ENCODE data around the gene WDR88. TPM values are rescaled to one million over a fixed set of nuclear protein-coding genes. Genes with fewer than 3 reads are reported as not detected.

The WDR88 gene
- total and polyA plus RNA-seq, 10 of the 15 experiments (the other 5 are each of a cell fraction or from before 2014, with no cell fraction given), result 0.19 to 0.34 TPM; not detected in 8

DNA sequence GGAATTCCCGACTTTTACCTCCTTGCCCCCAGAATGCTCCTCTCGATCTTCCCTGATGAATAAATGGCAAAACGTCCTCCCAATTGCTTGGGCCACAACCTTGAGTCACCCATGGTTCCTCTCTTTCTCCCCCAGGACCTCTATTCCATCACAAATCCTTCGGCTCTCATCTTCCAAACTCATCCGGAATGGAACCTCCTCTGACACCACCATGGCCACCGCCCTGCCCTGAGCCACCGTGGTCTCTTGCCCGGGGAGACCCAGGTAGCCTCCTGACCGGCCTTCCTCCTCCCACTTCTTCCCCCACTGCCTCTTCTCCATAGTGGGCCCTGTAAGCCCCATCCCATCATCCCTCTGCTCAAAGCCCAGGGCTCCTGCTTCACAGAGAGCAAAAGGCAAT lies 88.8 kb downstream of the WDR88 start:
- TF ChIP-seq ZNF274 (IDR thresholded peaks at IDR 0.05; ENCODE audit: insufficient read depth, insufficient read length), result no peak
- TF ChIP-seq MYB (IDR thresholded peaks at IDR 0.05; ENCODE audit: borderline replicate concordance, low read depth, low read length), result no peak
- TF ChIP-seq, protein P1, sequence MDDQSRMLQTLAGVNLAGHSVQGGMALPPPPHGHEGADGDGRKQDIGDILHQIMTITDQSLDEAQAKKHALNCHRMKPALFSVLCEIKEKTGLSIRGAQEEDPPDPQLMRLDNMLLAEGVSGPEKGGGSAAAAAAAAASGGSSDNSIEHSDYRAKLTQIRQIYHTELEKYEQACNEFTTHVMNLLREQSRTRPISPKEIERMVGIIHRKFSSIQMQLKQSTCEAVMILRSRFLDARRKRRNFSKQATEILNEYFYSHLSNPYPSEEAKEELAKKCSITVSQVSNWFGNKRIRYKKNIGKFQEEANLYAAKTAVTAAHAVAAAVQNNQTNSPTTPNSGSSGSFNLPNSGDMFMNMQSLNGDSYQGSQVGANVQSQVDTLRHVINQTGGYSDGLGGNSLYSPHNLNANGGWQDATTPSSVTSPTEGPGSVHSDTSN (IDR thresholded peaks at IDR 0.05; ENCODE audit: insufficient replicate concordance, low read depth, low read length), result no peak
- TF ChIP-seq TCF3 (IDR thresholded peaks at IDR 0.05; ENCODE audit: borderline replicate concordance, insufficient read depth, low read depth, low read length), result no peak
- TF ChIP-seq SMAD5 (IDR thresholded peaks at IDR 0.05; ENCODE audit: low read depth), result no peak
- no peak for TF ChIP-seq STAT3 (IDR thresholded peaks at IDR 0.05; ENCODE audit: low read depth, low read length)
- TF ChIP-seq, protein P2, sequence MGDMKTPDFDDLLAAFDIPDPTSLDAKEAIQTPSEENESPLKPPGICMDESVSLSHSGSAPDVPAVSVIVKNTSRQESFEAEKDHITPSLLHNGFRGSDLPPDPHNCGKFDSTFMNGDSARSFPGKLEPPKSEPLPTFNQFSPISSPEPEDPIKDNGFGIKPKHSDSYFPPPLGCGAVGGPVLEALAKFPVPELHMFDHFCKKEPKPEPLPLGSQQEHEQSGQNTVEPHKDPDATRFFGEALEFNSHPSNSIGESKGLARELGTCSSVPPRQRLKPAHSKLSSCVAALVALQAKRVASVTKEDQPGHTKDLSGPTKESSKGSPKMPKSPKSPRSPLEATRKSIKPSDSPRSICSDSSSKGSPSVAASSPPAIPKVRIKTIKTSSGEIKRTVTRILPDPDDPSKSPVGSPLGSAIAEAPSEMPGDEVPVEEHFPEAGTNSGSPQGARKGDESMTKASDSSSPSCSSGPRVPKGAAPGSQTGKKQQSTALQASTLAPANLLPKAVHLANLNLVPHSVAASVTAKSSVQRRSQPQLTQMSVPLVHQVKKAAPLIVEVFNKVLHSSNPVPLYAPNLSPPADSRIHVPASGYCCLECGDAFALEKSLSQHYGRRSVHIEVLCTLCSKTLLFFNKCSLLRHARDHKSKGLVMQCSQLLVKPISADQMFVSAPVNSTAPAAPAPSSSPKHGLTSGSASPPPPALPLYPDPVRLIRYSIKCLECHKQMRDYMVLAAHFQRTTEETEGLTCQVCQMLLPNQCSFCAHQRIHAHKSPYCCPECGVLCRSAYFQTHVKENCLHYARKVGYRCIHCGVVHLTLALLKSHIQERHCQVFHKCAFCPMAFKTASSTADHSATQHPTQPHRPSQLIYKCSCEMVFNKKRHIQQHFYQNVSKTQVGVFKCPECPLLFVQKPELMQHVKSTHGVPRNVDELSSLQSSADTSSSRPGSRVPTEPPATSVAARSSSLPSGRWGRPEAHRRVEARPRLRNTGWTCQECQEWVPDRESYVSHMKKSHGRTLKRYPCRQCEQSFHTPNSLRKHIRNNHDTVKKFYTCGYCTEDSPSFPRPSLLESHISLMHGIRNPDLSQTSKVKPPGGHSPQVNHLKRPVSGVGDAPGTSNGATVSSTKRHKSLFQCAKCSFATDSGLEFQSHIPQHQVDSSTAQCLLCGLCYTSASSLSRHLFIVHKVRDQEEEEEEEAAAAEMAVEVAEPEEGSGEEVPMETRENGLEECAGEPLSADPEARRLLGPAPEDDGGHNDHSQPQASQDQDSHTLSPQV (IDR thresholded peaks at IDR 0.05), result no peak
- TF ChIP-seq, protein P3, sequence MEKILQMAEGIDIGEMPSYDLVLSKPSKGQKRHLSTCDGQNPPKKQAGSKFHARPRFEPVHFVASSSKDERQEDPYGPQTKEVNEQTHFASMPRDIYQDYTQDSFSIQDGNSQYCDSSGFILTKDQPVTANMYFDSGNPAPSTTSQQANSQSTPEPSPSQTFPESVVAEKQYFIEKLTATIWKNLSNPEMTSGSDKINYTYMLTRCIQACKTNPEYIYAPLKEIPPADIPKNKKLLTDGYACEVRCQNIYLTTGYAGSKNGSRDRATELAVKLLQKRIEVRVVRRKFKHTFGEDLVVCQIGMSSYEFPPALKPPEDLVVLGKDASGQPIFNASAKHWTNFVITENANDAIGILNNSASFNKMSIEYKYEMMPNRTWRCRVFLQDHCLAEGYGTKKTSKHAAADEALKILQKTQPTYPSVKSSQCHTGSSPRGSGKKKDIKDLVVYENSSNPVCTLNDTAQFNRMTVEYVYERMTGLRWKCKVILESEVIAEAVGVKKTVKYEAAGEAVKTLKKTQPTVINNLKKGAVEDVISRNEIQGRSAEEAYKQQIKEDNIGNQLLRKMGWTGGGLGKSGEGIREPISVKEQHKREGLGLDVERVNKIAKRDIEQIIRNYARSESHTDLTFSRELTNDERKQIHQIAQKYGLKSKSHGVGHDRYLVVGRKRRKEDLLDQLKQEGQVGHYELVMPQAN (conservative IDR thresholded peaks at IDR 0.05), result no peak
- TF ChIP-seq IRF4 (IDR thresholded peaks at IDR 0.05; ENCODE audit: low read depth, low read length), result no peak
- TF ChIP-seq PAX5 (IDR thresholded peaks at IDR 0.05; ENCODE audit: borderline replicate concordance, low read depth, low read length), result no peak
- TF ChIP-seq MTA2 (IDR thresholded peaks at IDR 0.05; ENCODE audit: low read depth), result no peak
- no peak for TF ChIP-seq KLF5 (IDR thresholded peaks at IDR 0.05; ENCODE audit: partially characterized antibody)
- no peak for TF ChIP-seq DPF2 (IDR thresholded peaks at IDR 0.05)
- TF ChIP-seq, protein P4, sequence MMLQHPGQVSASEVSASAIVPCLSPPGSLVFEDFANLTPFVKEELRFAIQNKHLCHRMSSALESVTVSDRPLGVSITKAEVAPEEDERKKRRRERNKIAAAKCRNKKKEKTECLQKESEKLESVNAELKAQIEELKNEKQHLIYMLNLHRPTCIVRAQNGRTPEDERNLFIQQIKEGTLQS (IDR thresholded peaks at IDR 0.05; ENCODE audit: borderline replicate concordance, extremely low read depth, low read depth, low read length), result no peak
- no peak for TF ChIP-seq NBN (IDR thresholded peaks at IDR 0.05)
- TF ChIP-seq TCF12 (IDR thresholded peaks at IDR 0.05; ENCODE audit: low read depth, low read length), result no peak
- intact Hi-C loops (cut with micrococcal nuclease; ENCODE audit: unreplicated experiment) (no loop called here), in situ Hi-C loops (cut with MboI) (no loop called here)
- no peaks in the 10 kb centered on the region for H3K79me2 ChIP-seq (ENCODE audit: control insufficient read depth, insufficient read depth, low read length)
- H3K4me2 ChIP-seq (ENCODE audit: control insufficient read depth, insufficient read depth), result no peak overlapping the region
- no peaks in the 10 kb centered on the region for H3K4me1 ChIP-seq (ENCODE audit: control insufficient read depth, insufficient read depth, low read length)
- H4K20me1 ChIP-seq (ENCODE audit: control insufficient read depth, insufficient read depth), result no peaks in the 10 kb centered on the region
- FAIRE-seq (no peak), ATAC-seq (no peak), DNase-seq (ENCODE audit: low read depth, low spot score) (no peak)
- no peak overlapping the region for H3K27ac ChIP-seq (ENCODE audit: control insufficient read depth, insufficient read depth)
- SMC1A ChIA-PET (ENCODE audit: uncharacterized antibody, unreplicated experiment), result no interaction called here
- no peaks in the 10 kb centered on the region for H3K9me3 ChIP-seq (replicated peaks; ENCODE audit: control insufficient read depth, insufficient read depth, low read length)
- WGBS (ENCODE audit: insufficient coverage, insufficient replicate concordance, low lambda C conversion rate, missing lambda C conversion rate), result 37% methylated on average over 7 of the region's 9 CpGs
- POLR2A ChIA-PET, result no interaction called here
- BruUV-seq (replicated peaks), result no TSS peak
- CTCF ChIA-PET, result no interaction called here
- H3K4me3 ChIP-seq, result no peak overlapping the region
- H3K36me3 ChIP-seq (ENCODE audit: control insufficient read depth in 2 of 2, insufficient read depth in 2 of 2, low read length in 1 of 2), result no peaks in the 10 kb centered on the region
- peaks cover 0 to 5% of the 10 kb centered on the region in 2 experiments; a peak in 3 of 4 replicates for H3K27me3 ChIP-seq (replicated peaks in 1 of 2; ENCODE audit: control insufficient read depth in 2 of 2, insufficient read depth in 2 of 2, low read length in 1 of 2)
- H3K9ac ChIP-seq (ENCODE audit: control insufficient read depth, insufficient read depth, low read length), result no peak overlapping the region
- RAD21 ChIA-PET (ENCODE audit: unreplicated experiment), result no interaction called here
- H2AFZ ChIP-seq (ENCODE audit: control insufficient read depth, low read depth, low read length), result no peak overlapping the region

Measured in GM12878 (cell line).